ENCODE results near the gene PHF2.

The PHF2 gene

GRCh38 chr9:93574900-93575795, 1.2 kb upstream of the PHF2 start:
- POLR2A ChIA-PET = interaction anchor here (2.1 kb wide), 1 partner anchor 8 kb away, joined by 16 read pairs; no protein-coding TSS in a partner anchor
- CTCF ChIA-PET = interaction anchor here (0.6 kb wide), 1 partner anchor 9 kb away, joined by 4 read pairs; no protein-coding TSS in a partner anchor
- TF ChIP-seq FOXM1 (IDR thresholded peaks at IDR 0.05; ENCODE audit: borderline replicate concordance) = no peak
- DNase-seq (ENCODE audit: extremely low spot score) = no peak

DNA sequence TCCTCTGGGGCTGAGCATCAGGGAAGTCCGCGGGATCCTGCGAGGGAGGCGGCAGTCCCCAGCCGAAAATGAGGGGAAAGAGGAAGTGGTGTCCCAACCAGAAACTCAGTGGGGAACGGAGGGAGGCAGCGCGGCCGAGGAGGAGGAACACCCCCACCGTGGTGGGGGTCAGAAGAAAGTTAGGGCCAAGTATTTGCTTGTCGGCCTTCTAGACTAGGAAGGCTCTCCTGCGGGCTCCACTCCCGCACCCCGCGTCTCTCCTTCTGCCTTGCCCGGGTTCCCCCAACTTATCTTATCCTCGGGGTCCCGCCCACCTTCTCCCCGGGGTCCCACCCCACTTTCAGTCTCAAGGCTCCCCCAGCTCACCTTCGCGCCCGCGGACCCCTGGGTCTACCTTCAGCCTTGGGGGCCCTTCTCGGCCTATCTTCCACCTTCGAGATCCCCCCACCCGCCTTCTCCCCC, 557 bp upstream of the PHF2 start:
- ChIA-PET CTCF (interaction anchor here (0.6 kb wide), 1 partner anchor 10 kb away, joined by 4 read pairs; no protein-coding TSS in a partner anchor), POLR2A (interaction anchor here (2.1 kb wide), 1 partner anchor 9 kb away, joined by 16 read pairs; no protein-coding TSS in a partner anchor)
- no peak for TF ChIP-seq NFRKB (IDR thresholded peaks at IDR 0.05)
- TF ChIP-seq FOXM1 (IDR thresholded peaks at IDR 0.05; ENCODE audit: borderline replicate concordance) = no peak
- no peak for TF ChIP-seq LEF1 (IDR thresholded peaks at IDR 0.05; ENCODE audit: borderline replicate concordance)
- TF ChIP-seq SUZ12 (IDR thresholded peaks at IDR 0.05) = no peak
- no peak for TF ChIP-seq FOXK2 (IDR thresholded peaks at IDR 0.05)
- DNase-seq (ENCODE audit: extremely low spot score) = peak; percentile 33

DNA sequence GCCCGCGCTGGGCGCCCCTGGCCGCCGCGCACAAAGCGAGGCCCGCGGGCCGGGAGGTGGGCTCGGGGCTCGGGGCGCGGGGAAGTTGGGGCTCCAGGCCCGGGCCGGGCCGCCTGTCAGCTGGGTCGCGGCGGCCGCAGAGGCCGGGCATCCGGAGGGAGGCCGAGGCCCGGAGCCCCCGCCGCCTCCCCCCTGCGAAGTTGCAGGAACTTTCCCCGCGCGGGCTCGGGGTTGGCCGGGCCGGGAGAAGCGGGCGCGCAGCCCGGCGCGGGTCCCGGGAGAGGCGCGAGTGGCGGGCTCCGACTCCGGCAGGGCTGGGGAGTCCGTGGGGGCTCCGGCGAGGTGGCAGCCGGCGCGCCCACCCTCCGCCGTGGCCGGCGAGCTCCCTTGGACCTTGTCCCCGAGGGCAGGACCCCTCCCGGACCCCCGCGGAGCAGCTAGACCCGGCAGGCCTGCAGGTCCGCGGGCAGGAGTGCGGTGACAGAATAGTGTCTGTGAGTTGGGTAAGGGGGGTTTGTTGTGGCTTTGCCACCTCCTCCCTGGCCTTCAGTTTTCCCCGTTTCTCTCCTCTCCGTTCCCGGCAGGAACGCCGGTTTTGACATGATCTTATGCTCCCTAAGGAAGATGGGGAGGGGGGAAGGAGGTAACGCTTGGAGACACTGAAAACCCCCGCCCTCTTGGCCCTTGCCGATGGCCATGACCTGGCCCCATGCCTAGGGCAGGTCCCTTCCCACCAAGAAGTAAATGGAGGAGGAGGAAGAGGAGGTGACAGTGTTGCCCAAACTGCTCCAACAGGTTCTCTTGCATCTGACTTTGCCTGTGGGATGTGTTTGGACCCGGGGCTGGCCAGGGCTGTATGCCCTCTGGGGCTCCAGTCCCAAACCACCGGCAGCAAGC, 942 bp downstream of the PHF2 start:
- DNase-seq (ENCODE audit: extremely low spot score) = no peak
- TF ChIP-seq L3MBTL2 (conservative IDR thresholded peaks at IDR 0.05) (no peak), CTBP1 (IDR thresholded peaks at IDR 0.05; ENCODE audit: borderline replicate concordance) (no peak), LEF1 (IDR thresholded peaks at IDR 0.05; ENCODE audit: borderline replicate concordance) (no peak), HDGF (IDR thresholded peaks at IDR 0.05; ENCODE audit: borderline replicate concordance) (no peak), ELF4 (IDR thresholded peaks at IDR 0.05) (no peak), TARDBP (IDR thresholded peaks at IDR 0.05) (no peak)
- ChIA-PET POLR2A (interaction anchor here (1.1 kb wide), 1 partner anchor 11 kb away, joined by 6 read pairs; no protein-coding TSS in a partner anchor), CTCF (no interaction called here)

- ChIA-PET POLR2A (interaction anchor here (1.1 to 1.4 kb wide), 2 partner anchors 11 to 12 kb away, joined by 6 to 9 read pairs; no protein-coding TSS in a partner anchor), CTCF (no interaction called here)
- TF ChIP-seq CTBP1 (IDR thresholded peaks at IDR 0.05; ENCODE audit: borderline replicate concordance) = no peak
- no peak for TF ChIP-seq BHLHE40 (IDR thresholded peaks at IDR 0.05; ENCODE audit: borderline replicate concordance)
- no peak for TF ChIP-seq TARDBP (IDR thresholded peaks at IDR 0.05)
- no peak for TF ChIP-seq SP1 (IDR thresholded peaks at IDR 0.05)
- TF ChIP-seq FOXK2 (IDR thresholded peaks at IDR 0.05) = no peak
- no peak for TF ChIP-seq HDGF (IDR thresholded peaks at IDR 0.05; ENCODE audit: borderline replicate concordance)
- TF ChIP-seq FOXM1 (IDR thresholded peaks at IDR 0.05; ENCODE audit: borderline replicate concordance) = no peak
- TF ChIP-seq ZNF384 (IDR thresholded peaks at IDR 0.05) = no peak
- TF ChIP-seq PKNOX1 (IDR thresholded peaks at IDR 0.05) = no peak
- TF ChIP-seq L3MBTL2 (conservative IDR thresholded peaks at IDR 0.05) = no peak
- no peak for TF ChIP-seq FOXA1 (IDR thresholded peaks at IDR 0.05)
- no peak for TF ChIP-seq SUZ12 (IDR thresholded peaks at IDR 0.05)
- no peak for DNase-seq (ENCODE audit: extremely low spot score)
Observed at GRCh38 chr9:93577975-93578682, 1.7 kb downstream of the PHF2 start.

DNA sequence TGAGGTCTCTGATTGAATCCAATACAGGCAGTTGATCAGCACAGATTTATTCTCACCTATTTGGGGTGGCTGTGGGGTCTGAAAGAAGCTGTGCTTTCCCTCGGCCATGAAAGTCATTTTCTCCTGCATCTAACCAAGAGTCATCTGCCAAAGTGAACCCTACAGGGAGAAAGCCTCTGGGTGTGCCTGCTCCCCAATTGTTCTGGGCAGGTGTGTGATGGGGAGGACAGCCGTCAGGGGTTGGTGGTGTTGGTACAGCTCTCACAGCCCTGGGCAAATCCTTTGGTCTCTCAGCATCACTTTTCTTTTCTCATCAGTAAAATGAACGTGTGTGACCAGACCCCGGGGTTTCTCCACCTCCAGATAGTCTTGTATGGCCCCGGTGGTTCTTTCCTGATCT, 2.5 kb downstream of the PHF2 start:
- no peak for TF ChIP-seq TARDBP (IDR thresholded peaks at IDR 0.05)
- no peak for TF ChIP-seq NFRKB (IDR thresholded peaks at IDR 0.05)
- TF ChIP-seq SP1 (IDR thresholded peaks at IDR 0.05) = no peak
- no peak for TF ChIP-seq BHLHE40 (IDR thresholded peaks at IDR 0.05; ENCODE audit: borderline replicate concordance)
- TF ChIP-seq CTBP1 (IDR thresholded peaks at IDR 0.05; ENCODE audit: borderline replicate concordance) = no peak
- TF ChIP-seq ARNT (IDR thresholded peaks at IDR 0.05) = no peak
- TF ChIP-seq ELF4 (IDR thresholded peaks at IDR 0.05) = no peak
- no peak for TF ChIP-seq FOXA1 (IDR thresholded peaks at IDR 0.05)
- no peak for TF ChIP-seq PKNOX1 (IDR thresholded peaks at IDR 0.05)
- no peak for TF ChIP-seq L3MBTL2 (conservative IDR thresholded peaks at IDR 0.05)
- no peak for TF ChIP-seq FOXK2 (IDR thresholded peaks at IDR 0.05)
- no peak for TF ChIP-seq ZNF384 (IDR thresholded peaks at IDR 0.05)
- no peak for TF ChIP-seq HDGF (IDR thresholded peaks at IDR 0.05; ENCODE audit: borderline replicate concordance)
- TF ChIP-seq SUZ12 (IDR thresholded peaks at IDR 0.05) = no peak
- no peak for TF ChIP-seq LEF1 (IDR thresholded peaks at IDR 0.05; ENCODE audit: borderline replicate concordance)
- TF ChIP-seq FOXM1 (IDR thresholded peaks at IDR 0.05; ENCODE audit: borderline replicate concordance) = no peak
- POLR2A ChIA-PET = interaction anchor here (1.4 kb wide), 1 partner anchor 12 kb away, joined by 9 read pairs; no protein-coding TSS in a partner anchor
- DNase-seq (ENCODE audit: extremely low spot score) = no peak
- CTCF ChIA-PET = no interaction called here

Measured in HEK293T (cell line).